Measurements from ENCODE around the gene CELSR1.
A peak's percentile ranks its signal among the peaks of the same experiment; 100 is the strongest.

Gene CELSR1

DNA sequence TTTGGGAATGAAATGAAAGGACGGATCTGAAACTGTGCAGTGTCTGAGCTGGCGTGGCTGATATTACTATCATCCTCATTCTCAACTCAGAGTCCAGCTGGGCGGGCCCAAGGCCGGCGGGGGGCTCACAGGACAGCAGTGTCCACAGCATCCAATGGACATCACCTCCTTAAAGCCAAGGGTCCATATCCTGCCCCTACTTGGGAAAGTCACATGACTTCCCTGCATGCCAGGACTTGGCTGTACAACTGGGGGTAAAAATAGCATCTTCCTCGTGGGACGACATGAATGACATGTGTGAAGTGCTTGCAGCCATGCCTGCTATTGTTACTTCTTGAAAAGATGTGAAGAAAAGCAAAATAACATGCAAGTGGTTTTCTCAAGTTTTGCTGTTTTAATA, 119.7 kb downstream of the CELSR1 start:
- H3K4me3 ChIP-seq (ENCODE audit: low read length) = no peak overlapping the region
- TF ChIP-seq, protein P1, sequence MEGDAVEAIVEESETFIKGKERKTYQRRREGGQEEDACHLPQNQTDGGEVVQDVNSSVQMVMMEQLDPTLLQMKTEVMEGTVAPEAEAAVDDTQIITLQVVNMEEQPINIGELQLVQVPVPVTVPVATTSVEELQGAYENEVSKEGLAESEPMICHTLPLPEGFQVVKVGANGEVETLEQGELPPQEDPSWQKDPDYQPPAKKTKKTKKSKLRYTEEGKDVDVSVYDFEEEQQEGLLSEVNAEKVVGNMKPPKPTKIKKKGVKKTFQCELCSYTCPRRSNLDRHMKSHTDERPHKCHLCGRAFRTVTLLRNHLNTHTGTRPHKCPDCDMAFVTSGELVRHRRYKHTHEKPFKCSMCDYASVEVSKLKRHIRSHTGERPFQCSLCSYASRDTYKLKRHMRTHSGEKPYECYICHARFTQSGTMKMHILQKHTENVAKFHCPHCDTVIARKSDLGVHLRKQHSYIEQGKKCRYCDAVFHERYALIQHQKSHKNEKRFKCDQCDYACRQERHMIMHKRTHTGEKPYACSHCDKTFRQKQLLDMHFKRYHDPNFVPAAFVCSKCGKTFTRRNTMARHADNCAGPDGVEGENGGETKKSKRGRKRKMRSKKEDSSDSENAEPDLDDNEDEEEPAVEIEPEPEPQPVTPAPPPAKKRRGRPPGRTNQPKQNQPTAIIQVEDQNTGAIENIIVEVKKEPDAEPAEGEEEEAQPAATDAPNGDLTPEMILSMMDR (IDR thresholded peaks at IDR 0.05; ENCODE audit: insufficient read depth, low read depth, low read length, missing control alignments) = no peak
- no peak for DNase-seq (ENCODE audit: low read depth)

DNA sequence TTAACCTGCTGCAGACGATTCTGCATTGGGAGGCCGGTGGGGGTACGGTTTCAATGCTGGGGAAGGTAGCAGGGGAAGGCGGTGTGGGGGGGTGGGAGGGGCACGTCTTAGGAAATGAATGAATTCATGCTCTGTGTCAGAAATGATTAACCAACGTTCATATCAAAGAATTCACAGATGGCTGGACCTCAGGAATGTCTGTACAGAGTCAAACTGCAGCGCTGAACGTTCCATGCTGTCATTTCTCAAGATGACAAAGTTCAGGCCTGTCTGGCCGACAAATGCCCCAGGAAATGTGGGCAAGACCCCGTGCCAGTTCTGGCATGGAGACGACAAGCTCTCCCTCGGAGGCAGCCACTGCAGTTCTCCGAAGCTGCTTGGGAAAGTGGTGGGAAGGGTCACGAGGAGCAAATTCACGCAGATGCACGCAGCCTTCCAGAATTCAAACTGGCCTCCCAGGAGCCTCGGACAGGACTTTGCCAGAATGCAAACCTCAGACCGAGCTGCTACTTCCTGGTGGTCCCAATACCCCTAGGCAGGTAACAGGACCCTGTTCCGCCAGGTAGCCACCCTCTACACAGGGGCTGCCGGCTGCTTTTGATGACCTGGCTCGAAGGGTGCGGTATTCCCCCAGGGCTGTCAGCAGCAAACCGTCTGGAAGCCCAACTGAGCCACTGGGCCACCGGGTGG, 120.4 kb downstream of the CELSR1 start:
- DNase-seq (ENCODE audit: low read depth) = peak; percentile 54
- H3K4me3 ChIP-seq (ENCODE audit: low read length) = no peak overlapping the region
- TF ChIP-seq, protein P1 (IDR thresholded peaks at IDR 0.05; ENCODE audit: insufficient read depth, low read depth, low read length, missing control alignments) = no peak

DNA sequence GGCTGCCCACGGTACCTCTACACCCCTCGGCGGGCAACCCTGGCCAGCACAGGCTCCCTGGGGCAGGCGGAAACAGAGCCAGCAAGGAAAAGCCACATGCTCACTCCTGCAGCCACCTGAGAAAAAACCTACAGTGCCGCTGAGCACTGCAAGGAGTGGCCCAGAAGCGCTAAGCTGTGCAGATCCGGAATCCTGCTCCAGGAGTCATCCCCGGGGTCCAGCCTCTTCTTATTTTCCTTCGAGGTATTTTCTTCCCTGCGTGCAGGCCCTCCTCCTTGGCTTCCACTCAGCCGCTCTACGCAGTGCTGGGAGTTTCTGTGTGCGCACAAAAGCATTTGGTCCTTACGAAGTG, 120.9 kb downstream of the CELSR1 start:
- TF ChIP-seq, protein P1 (IDR thresholded peaks at IDR 0.05; ENCODE audit: insufficient read depth, low read depth, low read length, missing control alignments) = no peak
- DNase-seq (ENCODE audit: low read depth) = peak; percentile 74
- H3K4me3 ChIP-seq (ENCODE audit: low read length) = no peak overlapping the region

DNA sequence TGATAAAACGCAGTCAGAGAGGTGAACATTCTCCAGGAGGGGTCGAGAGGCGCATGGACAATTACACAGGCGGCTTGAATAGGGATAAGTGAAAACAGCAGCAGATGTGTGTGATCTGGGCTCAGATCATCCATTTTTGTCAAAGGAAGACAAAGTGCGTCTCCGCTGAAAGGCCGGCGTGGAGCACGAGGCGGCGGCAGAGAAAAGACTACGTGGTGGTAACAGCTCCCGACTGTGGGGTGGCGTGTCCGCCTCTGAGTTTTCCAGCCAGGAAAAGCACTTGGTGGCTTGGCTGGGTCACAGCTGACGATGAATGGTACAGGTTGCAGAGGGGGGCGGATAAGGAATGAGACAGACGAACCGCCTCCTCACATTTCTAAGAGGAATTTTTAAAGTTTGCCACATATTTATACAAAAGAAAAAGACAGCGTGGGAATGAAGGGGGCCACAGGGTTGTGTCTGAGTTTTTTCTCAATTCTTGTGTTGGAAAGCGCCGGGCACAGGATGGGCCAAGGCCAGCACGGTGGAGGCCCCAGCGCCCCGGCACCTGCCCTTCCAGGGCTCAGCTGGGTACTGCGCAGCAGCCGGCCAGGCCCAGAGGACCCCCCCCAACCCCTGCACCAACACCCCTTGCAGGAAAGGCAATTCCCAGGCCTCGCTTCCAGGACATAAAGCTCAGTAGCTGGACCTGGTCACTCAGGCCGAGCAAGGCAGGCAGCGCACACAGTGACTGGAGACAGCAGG, 121.5 kb downstream of the CELSR1 start:
- no peak overlapping the region for H3K4me3 ChIP-seq (ENCODE audit: low read length)
- TF ChIP-seq, protein P1 (IDR thresholded peaks at IDR 0.05; ENCODE audit: insufficient read depth, low read depth, low read length, missing control alignments) = no peak
- no peak for DNase-seq (ENCODE audit: low read depth)

DNA sequence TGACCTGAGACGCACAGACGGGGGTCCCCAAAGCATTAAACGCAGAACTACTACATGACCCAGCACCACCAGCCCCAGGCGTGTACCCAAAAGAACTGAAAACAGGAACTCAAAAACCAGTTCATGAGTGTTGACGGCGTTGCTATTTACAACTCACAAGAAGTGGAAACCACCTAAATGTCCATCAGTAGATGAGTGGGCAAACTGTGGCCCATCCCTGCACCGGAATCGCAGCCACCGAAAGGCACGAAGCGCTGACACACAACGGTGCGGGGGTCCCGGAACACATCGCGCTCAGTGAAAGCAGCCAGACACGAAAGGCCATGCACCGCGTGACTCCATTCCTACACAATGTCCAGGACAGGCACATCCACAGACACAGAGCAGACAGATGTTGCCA, 122.7 kb downstream of the CELSR1 start:
- no peak for DNase-seq (ENCODE audit: low read depth)
- H3K4me3 ChIP-seq (ENCODE audit: low read length) = no peak overlapping the region
- TF ChIP-seq, protein P1 (IDR thresholded peaks at IDR 0.05; ENCODE audit: insufficient read depth, low read depth, low read length, missing control alignments) = no peak

DNA sequence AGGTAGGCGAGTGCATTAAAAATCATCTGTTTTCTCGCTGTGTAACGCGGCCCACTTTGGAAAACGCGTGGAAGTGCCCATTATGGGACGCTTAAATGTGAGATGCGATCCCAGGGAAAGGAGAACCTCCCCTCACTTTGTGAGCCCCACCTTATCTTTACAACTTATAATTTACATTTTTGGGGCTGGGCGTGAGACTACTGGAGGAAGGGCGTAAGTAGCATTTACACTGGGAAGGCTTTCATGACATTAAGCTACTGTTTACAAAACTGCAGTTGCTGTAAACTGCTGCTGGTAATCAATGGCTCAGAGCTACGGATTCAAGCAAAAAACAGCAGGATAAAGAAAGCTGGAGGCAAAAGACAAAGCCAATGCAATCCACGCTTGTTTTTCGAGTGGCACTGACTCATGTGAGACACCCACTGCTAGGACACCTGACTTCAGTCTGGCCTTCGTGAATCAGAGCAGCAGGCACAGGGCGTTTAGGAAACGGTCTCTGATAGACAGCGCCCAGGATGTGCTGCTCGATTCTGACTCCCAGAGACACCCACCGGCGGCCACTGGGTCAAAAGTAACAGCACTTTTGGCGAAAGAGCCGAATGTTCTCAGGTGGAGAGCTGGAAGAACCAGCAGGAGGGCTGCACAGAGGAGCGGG, 123.6 kb downstream of the CELSR1 start:
- DNase-seq (ENCODE audit: low read depth) = no peak
- H3K4me3 ChIP-seq (ENCODE audit: low read length) = no peak overlapping the region
- TF ChIP-seq, protein P1 (IDR thresholded peaks at IDR 0.05; ENCODE audit: insufficient read depth, low read depth, low read length, missing control alignments) = no peak
